ENCODE measurements around the gene RAPGEF2.
A peak's percentile ranks its signal among the peaks of the same experiment; 100 is the strongest.
"Not testable (repeated sequence)": the region's sequence is repeated elsewhere in the genome, so short reads cannot be mapped to it uniquely, and the experiment has no call there.

RAPGEF2 gene

GRCh38 chr4:159102622-159103383 lies at the start of gene RAPGEF2:
TSS of gene RAPGEF2 (plus strand) at chr4:159103079. CDS start at chr4:159104163, 1,084 bp downstream.
- in situ Hi-C loops (cut with HindIII; ENCODE audit: low pct_ligation_motif_present, low pct_unique_long_range_greater_than_20kb, low sequenced_read_pairs) = no loop called here
- DNase-seq = peak; percentile 92

- in situ Hi-C loops (cut with HindIII; ENCODE audit: low pct_ligation_motif_present, low pct_unique_long_range_greater_than_20kb, low sequenced_read_pairs) = no loop called here
- DNase-seq = no peak
Measured at GRCh38 chr4:159055833-159056232, 47.0 kb upstream of the RAPGEF2 start.

GRCh38 chr4:159060161-159060560 lies 42.7 kb upstream of the RAPGEF2 start:
- in situ Hi-C loops (cut with HindIII; ENCODE audit: low pct_ligation_motif_present, low pct_unique_long_range_greater_than_20kb, low sequenced_read_pairs) = no loop called here
- DNase-seq = no peak

GRCh38 chr4:159062381-159062780 lies 40.5 kb upstream of the RAPGEF2 start:
- no peak for DNase-seq
- in situ Hi-C loops (cut with HindIII; ENCODE audit: low pct_ligation_motif_present, low pct_unique_long_range_greater_than_20kb, low sequenced_read_pairs) = no loop called here

- in situ Hi-C loops (cut with HindIII; ENCODE audit: low pct_ligation_motif_present, low pct_unique_long_range_greater_than_20kb, low sequenced_read_pairs) = no loop called here
- no peak for DNase-seq
Measured at GRCh38 chr4:159065513-159066240, 37.2 kb upstream of the RAPGEF2 start.

GRCh38 chr4:159068139-159068538 lies 34.7 kb upstream of the RAPGEF2 start:
- DNase-seq; in situ Hi-C loops (cut with HindIII; ENCODE audit: low pct_ligation_motif_present, low pct_unique_long_range_greater_than_20kb, low sequenced_read_pairs): not testable (repeated sequence)

GRCh38 chr4:159069922-159070321 lies 33.0 kb upstream of the RAPGEF2 start:
- DNase-seq = no peak
- in situ Hi-C loops (cut with HindIII; ENCODE audit: low pct_ligation_motif_present, low pct_unique_long_range_greater_than_20kb, low sequenced_read_pairs) = no loop called here

- no peak for DNase-seq
- in situ Hi-C loops (cut with HindIII; ENCODE audit: low pct_ligation_motif_present, low pct_unique_long_range_greater_than_20kb, low sequenced_read_pairs) = no loop called here
Measured at GRCh38 chr4:159070742-159071141, 32.1 kb upstream of the RAPGEF2 start.

GRCh38 chr4:159071178-159071968 lies 31.5 kb upstream of the RAPGEF2 start:
- DNase-seq = peak; percentile 28
- in situ Hi-C loops (cut with HindIII; ENCODE audit: low pct_ligation_motif_present, low pct_unique_long_range_greater_than_20kb, low sequenced_read_pairs) = no loop called here

- in situ Hi-C loops (cut with HindIII; ENCODE audit: low pct_ligation_motif_present, low pct_unique_long_range_greater_than_20kb, low sequenced_read_pairs) = no loop called here
- no peak for DNase-seq
Measured at GRCh38 chr4:159071969-159072765, 30.7 kb upstream of the RAPGEF2 start.

- in situ Hi-C loops (cut with HindIII; ENCODE audit: low pct_ligation_motif_present, low pct_unique_long_range_greater_than_20kb, low sequenced_read_pairs) = no loop called here
- no peak for DNase-seq
Measured at GRCh38 chr4:159075531-159075932, 27.3 kb upstream of the RAPGEF2 start.

- in situ Hi-C loops (cut with HindIII; ENCODE audit: low pct_ligation_motif_present, low pct_unique_long_range_greater_than_20kb, low sequenced_read_pairs); DNase-seq: not testable (repeated sequence)
Measured at GRCh38 chr4:159077018-159077417, 25.9 kb upstream of the RAPGEF2 start.

- no peak for DNase-seq
- in situ Hi-C loops (cut with HindIII; ENCODE audit: low pct_ligation_motif_present, low pct_unique_long_range_greater_than_20kb, low sequenced_read_pairs) = no loop called here
Measured at GRCh38 chr4:159077702-159078495, 25.0 kb upstream of the RAPGEF2 start.

- in situ Hi-C loops (cut with HindIII; ENCODE audit: low pct_ligation_motif_present, low pct_unique_long_range_greater_than_20kb, low sequenced_read_pairs) = no loop called here
- no peak for DNase-seq
Measured at GRCh38 chr4:159079074-159079473, 23.8 kb upstream of the RAPGEF2 start.

GRCh38 chr4:159086606-159087005 lies 16.3 kb upstream of the RAPGEF2 start:
- in situ Hi-C loops (cut with HindIII; ENCODE audit: low pct_ligation_motif_present, low pct_unique_long_range_greater_than_20kb, low sequenced_read_pairs) = no loop called here
- no peak for DNase-seq

GRCh38 chr4:159090255-159090654 lies 12.6 kb upstream of the RAPGEF2 start:
- in situ Hi-C loops (cut with HindIII; ENCODE audit: low pct_ligation_motif_present, low pct_unique_long_range_greater_than_20kb, low sequenced_read_pairs) = no loop called here
- no peak for DNase-seq

GRCh38 chr4:159094156-159094555 lies 8.7 kb upstream of the RAPGEF2 start:
- DNase-seq; in situ Hi-C loops (cut with HindIII; ENCODE audit: low pct_ligation_motif_present, low pct_unique_long_range_greater_than_20kb, low sequenced_read_pairs): not testable (repeated sequence)

- in situ Hi-C loops (cut with HindIII; ENCODE audit: low pct_ligation_motif_present, low pct_unique_long_range_greater_than_20kb, low sequenced_read_pairs) = no loop called here
- no peak for DNase-seq
Measured at GRCh38 chr4:159096434-159096833, 6.4 kb upstream of the RAPGEF2 start.
